ENCODE results near the gene PEMT. TPM values are rescaled to one million over a fixed set of nuclear protein-coding genes. Genes with fewer than 3 reads are reported as not detected.

PEMT gene
- total RNA-seq, 1 experiment from 2014 or later, result 53.1 TPM

DNA sequence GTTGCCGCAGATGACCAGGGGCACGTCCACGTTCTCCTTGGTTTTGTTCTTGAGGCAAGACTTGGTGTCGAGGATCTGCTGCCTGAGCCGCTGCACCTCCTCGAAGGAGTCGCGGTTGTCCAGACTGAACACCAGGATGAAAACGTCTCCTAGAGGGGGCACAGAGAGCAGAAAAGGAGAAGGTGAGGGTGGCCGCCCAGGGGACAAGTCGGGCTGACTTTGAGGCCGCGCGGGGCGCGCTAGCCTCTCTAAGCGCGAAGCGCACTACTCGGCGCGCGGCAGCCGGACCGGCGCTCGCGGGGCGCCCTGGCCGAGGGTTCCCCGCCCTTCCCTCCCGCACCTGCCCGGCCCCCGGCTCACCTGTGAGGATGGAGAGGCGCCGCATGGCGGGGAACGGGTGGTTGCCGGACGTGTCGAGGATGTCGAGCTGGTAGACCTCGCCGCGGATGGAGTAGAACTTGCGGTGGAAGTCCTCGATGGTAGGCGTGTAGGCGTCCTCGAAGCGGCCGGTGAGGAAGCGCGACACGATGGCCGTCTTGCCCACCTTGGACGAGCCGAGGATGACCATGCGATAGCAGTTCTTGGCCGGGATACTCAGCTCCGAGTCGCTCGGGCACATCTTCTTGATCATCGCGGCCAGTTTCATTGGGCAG lies 95.8 kb downstream of the PEMT start (continued):
- TF ChIP-seq, protein P1, sequence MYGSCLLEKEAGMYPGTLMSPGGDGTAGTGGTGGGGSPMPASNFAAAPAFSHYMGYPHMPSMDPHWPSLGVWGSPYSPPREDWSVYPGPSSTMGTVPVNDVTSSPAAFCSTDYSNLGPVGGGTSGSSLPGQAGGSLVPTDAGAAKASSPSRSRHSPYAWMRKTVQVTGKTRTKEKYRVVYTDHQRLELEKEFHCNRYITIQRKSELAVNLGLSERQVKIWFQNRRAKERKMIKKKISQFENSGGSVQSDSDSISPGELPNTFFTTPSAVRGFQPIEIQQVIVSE (CRISPR knock-in tag; IDR thresholded peaks at IDR 0.05; ENCODE audit: borderline replicate concordance), result no peak
- TF ChIP-seq, protein P2, sequence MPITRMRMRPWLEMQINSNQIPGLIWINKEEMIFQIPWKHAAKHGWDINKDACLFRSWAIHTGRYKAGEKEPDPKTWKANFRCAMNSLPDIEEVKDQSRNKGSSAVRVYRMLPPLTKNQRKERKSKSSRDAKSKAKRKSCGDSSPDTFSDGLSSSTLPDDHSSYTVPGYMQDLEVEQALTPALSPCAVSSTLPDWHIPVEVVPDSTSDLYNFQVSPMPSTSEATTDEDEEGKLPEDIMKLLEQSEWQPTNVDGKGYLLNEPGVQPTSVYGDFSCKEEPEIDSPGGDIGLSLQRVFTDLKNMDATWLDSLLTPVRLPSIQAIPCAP (CRISPR knock-in tag; IDR thresholded peaks at IDR 0.05), result 0 out of 2 replicates have a peak, but pooled peaks have one; percentile 20
- TF ChIP-seq, protein P3, sequence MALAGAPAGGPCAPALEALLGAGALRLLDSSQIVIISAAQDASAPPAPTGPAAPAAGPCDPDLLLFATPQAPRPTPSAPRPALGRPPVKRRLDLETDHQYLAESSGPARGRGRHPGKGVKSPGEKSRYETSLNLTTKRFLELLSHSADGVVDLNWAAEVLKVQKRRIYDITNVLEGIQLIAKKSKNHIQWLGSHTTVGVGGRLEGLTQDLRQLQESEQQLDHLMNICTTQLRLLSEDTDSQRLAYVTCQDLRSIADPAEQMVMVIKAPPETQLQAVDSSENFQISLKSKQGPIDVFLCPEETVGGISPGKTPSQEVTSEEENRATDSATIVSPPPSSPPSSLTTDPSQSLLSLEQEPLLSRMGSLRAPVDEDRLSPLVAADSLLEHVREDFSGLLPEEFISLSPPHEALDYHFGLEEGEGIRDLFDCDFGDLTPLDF (CRISPR knock-in tag; IDR thresholded peaks at IDR 0.05), result no peak
- TF ChIP-seq ZNF219 (CRISPR knock-in tag; IDR thresholded peaks at IDR 0.05; ENCODE audit: borderline replicate concordance) (no peak), TCF7 (CRISPR knock-in tag; IDR thresholded peaks at IDR 0.05; ENCODE audit: low read depth) (no peak; the same call in 1 of the 2 replicates), IRF2 (CRISPR knock-in tag; IDR thresholded peaks at IDR 0.05; ENCODE audit: borderline replicate concordance, low read depth) (no peak), CBFB (CRISPR knock-in tag; IDR thresholded peaks at IDR 0.05; ENCODE audit: low read depth) (no peak), FOXK1 (CRISPR knock-in tag; IDR thresholded peaks at IDR 0.05) (no peak), ETV6 (CRISPR knock-in tag; IDR thresholded peaks at IDR 0.05) (0 out of 2 replicates have a peak, but pooled peaks have one; percentile 39), PRRX2 (CRISPR knock-in tag; IDR thresholded peaks at IDR 0.05) (no peak), EMX1 (CRISPR knock-in tag; IDR thresholded peaks at IDR 0.05) (no peak), SMAD4 (CRISPR knock-in tag; IDR thresholded peaks at IDR 0.05) (peak; percentile 71; the same call in 1 of the 2 replicates), SOX15 (CRISPR knock-in tag; IDR thresholded peaks at IDR 0.05) (no peak), ZNF416 (CRISPR knock-in tag; IDR thresholded peaks at IDR 0.05) (no peak), JAZF1 (CRISPR knock-in tag; IDR thresholded peaks at IDR 0.05) (no peak), KAT7 (CRISPR knock-in tag; IDR thresholded peaks at IDR 0.05; ENCODE audit: borderline replicate concordance) (0 out of 2 replicates have a peak, but pooled peaks have one; percentile 3), NR2C2 (CRISPR knock-in tag; IDR thresholded peaks at IDR 0.05) (no peak), TP53 (CRISPR knock-in tag; IDR thresholded peaks at IDR 0.05) (peak; percentile 26; the same call in 1 of the 2 replicates)
- TF ChIP-seq, protein P4, sequence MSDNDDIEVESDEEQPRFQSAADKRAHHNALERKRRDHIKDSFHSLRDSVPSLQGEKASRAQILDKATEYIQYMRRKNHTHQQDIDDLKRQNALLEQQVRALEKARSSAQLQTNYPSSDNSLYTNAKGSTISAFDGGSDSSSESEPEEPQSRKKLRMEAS (CRISPR knock-in tag; IDR thresholded peaks at IDR 0.05), result peak; percentile 74
- TF ChIP-seq, protein P5, sequence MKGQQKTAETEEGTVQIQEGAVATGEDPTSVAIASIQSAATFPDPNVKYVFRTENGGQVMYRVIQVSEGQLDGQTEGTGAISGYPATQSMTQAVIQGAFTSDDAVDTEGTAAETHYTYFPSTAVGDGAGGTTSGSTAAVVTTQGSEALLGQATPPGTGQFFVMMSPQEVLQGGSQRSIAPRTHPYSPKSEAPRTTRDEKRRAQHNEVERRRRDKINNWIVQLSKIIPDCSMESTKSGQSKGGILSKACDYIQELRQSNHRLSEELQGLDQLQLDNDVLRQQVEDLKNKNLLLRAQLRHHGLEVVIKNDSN (CRISPR knock-in tag; IDR thresholded peaks at IDR 0.05), result no peak
- TF ChIP-seq, protein P6, sequence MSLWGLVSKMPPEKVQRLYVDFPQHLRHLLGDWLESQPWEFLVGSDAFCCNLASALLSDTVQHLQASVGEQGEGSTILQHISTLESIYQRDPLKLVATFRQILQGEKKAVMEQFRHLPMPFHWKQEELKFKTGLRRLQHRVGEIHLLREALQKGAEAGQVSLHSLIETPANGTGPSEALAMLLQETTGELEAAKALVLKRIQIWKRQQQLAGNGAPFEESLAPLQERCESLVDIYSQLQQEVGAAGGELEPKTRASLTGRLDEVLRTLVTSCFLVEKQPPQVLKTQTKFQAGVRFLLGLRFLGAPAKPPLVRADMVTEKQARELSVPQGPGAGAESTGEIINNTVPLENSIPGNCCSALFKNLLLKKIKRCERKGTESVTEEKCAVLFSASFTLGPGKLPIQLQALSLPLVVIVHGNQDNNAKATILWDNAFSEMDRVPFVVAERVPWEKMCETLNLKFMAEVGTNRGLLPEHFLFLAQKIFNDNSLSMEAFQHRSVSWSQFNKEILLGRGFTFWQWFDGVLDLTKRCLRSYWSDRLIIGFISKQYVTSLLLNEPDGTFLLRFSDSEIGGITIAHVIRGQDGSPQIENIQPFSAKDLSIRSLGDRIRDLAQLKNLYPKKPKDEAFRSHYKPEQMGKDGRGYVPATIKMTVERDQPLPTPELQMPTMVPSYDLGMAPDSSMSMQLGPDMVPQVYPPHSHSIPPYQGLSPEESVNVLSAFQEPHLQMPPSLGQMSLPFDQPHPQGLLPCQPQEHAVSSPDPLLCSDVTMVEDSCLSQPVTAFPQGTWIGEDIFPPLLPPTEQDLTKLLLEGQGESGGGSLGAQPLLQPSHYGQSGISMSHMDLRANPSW (CRISPR knock-in tag; conservative IDR thresholded peaks at IDR 0.05; ENCODE audit: low read depth), result no peak
- TF ChIP-seq, protein P7, sequence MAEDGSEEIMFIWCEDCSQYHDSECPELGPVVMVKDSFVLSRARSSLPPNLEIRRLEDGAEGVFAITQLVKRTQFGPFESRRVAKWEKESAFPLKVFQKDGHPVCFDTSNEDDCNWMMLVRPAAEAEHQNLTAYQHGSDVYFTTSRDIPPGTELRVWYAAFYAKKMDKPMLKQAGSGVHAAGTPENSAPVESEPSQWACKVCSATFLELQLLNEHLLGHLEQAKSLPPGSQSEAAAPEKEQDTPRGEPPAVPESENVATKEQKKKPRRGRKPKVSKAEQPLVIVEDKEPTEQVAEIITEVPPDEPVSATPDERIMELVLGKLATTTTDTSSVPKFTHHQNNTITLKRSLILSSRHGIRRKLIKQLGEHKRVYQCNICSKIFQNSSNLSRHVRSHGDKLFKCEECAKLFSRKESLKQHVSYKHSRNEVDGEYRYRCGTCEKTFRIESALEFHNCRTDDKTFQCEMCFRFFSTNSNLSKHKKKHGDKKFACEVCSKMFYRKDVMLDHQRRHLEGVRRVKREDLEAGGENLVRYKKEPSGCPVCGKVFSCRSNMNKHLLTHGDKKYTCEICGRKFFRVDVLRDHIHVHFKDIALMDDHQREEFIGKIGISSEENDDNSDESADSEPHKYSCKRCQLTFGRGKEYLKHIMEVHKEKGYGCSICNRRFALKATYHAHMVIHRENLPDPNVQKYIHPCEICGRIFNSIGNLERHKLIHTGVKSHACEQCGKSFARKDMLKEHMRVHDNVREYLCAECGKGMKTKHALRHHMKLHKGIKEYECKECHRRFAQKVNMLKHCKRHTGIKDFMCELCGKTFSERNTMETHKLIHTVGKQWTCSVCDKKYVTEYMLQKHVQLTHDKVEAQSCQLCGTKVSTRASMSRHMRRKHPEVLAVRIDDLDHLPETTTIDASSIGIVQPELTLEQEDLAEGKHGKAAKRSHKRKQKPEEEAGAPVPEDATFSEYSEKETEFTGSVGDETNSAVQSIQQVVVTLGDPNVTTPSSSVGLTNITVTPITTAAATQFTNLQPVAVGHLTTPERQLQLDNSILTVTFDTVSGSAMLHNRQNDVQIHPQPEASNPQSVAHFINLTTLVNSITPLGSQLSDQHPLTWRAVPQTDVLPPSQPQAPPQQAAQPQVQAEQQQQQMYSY (CRISPR knock-in tag; IDR thresholded peaks at IDR 0.05), result peak; percentile 21; the same call in 1 of the 2 replicates
- TF ChIP-seq, protein P8, sequence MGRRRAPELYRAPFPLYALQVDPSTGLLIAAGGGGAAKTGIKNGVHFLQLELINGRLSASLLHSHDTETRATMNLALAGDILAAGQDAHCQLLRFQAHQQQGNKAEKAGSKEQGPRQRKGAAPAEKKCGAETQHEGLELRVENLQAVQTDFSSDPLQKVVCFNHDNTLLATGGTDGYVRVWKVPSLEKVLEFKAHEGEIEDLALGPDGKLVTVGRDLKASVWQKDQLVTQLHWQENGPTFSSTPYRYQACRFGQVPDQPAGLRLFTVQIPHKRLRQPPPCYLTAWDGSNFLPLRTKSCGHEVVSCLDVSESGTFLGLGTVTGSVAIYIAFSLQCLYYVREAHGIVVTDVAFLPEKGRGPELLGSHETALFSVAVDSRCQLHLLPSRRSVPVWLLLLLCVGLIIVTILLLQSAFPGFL (CRISPR knock-in tag; IDR thresholded peaks at IDR 0.05; ENCODE audit: borderline replicate concordance), result no peak
- TF ChIP-seq, protein P9, sequence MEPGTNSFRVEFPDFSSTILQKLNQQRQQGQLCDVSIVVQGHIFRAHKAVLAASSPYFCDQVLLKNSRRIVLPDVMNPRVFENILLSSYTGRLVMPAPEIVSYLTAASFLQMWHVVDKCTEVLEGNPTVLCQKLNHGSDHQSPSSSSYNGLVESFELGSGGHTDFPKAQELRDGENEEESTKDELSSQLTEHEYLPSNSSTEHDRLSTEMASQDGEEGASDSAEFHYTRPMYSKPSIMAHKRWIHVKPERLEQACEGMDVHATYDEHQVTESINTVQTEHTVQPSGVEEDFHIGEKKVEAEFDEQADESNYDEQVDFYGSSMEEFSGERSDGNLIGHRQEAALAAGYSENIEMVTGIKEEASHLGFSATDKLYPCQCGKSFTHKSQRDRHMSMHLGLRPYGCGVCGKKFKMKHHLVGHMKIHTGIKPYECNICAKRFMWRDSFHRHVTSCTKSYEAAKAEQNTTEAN (CRISPR knock-in tag; IDR thresholded peaks at IDR 0.05), result no peak
- TF ChIP-seq, protein P10, sequence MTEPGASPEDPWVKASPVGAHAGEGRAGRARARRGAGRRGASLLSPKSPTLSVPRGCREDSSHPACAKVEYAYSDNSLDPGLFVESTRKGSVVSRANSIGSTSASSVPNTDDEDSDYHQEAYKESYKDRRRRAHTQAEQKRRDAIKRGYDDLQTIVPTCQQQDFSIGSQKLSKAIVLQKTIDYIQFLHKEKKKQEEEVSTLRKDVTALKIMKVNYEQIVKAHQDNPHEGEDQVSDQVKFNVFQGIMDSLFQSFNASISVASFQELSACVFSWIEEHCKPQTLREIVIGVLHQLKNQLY (CRISPR knock-in tag; IDR thresholded peaks at IDR 0.05), result no peak

Measured in WTC11 (cell line).